ENCODE measurements around the gene UTS2R. TPM values are rescaled to one million over a fixed set of nuclear protein-coding genes. Genes with fewer than 3 reads are reported as not detected.
A peak's percentile ranks its signal among the peaks of the same experiment; 100 is the strongest.

UTS2R gene
- total RNA-seq, 1 experiment from 2014 or later = not detected

DNA sequence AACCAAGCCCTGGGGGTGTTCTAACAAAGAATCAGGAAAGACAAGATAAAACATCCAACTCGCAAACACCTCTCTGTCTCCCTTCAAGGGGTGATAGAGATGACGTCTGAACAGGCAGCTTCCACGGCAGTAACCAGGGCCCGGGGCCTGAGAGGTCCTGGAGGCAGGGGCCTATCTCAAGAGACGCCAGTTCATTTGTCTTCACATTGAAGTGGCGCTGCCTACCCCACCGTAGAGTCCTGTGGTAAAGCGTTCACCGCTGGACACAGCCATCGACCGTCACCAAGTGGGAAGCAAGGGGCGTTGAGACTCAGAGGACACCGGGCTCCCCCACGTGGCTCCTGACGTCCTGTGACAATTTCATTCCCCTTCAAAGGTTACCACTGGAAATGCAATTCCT lies 21.4 kb downstream of the UTS2R start:
- CTCF ChIA-PET = interaction anchor here (0.6 kb wide), 1 partner anchor 374 kb away, joined by 4 read pairs; no protein-coding TSS in a partner anchor
- BruUV-seq (replicated peaks) = no TSS peak
- no peak for DNase-seq (ENCODE audit: unreplicated experiment)
- no peaks in the 10 kb centered on the region for H3K9me3 Mint-ChIP-seq (ENCODE audit: unreplicated experiment)
- TF ChIP-seq, protein P1, sequence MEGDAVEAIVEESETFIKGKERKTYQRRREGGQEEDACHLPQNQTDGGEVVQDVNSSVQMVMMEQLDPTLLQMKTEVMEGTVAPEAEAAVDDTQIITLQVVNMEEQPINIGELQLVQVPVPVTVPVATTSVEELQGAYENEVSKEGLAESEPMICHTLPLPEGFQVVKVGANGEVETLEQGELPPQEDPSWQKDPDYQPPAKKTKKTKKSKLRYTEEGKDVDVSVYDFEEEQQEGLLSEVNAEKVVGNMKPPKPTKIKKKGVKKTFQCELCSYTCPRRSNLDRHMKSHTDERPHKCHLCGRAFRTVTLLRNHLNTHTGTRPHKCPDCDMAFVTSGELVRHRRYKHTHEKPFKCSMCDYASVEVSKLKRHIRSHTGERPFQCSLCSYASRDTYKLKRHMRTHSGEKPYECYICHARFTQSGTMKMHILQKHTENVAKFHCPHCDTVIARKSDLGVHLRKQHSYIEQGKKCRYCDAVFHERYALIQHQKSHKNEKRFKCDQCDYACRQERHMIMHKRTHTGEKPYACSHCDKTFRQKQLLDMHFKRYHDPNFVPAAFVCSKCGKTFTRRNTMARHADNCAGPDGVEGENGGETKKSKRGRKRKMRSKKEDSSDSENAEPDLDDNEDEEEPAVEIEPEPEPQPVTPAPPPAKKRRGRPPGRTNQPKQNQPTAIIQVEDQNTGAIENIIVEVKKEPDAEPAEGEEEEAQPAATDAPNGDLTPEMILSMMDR (IDR thresholded peaks at IDR 0.05; ENCODE audit: unreplicated experiment) = no peak
- intact Hi-C loops (cut with micrococcal nuclease) = no loop called here
- no peaks in the 10 kb centered on the region for H3K36me3 Mint-ChIP-seq (ENCODE audit: insufficient read depth, unreplicated experiment)
- peaks cover 4% of the 10 kb centered on the region for H3K27me3 Mint-ChIP-seq (ENCODE audit: insufficient read depth, unreplicated experiment)
- H3K4me3 Mint-ChIP-seq (ENCODE audit: unreplicated experiment) = no peak overlapping the region
- H3K27ac Mint-ChIP-seq (ENCODE audit: low read depth, unreplicated experiment) = no peak overlapping the region
- POLR2A ChIA-PET = no interaction called here
- H3K4me1 Mint-ChIP-seq (ENCODE audit: insufficient read depth, unreplicated experiment) = peaks cover 18% of the 10 kb centered on the region

DNA sequence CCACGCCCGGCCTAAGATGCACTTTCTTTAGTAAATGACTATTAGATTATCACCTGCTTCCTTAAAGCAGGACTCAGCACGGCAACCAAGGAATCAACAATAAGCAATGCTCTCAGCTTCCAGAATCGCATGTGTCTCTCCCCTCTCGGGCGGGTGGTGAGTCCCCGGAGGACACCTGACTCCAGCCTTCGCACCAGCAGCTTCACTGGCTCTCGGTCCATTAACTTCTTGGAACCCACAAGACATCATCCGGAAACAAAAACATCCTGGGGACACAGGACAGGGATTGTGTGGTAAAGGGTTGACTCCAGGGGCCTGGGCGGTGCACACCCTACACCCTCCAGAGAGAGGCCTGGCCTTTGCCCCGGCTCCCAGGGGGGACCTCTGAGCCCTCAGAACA lies 22.7 kb downstream of the UTS2R start:
- Mint-ChIP-seq H3K27me3 (ENCODE audit: insufficient read depth, unreplicated experiment) (no peaks in the 10 kb centered on the region), H3K9me3 (ENCODE audit: unreplicated experiment) (no peaks in the 10 kb centered on the region), H3K27ac (ENCODE audit: low read depth, unreplicated experiment) (no peak overlapping the region), H3K36me3 (ENCODE audit: insufficient read depth, unreplicated experiment) (no peaks in the 10 kb centered on the region), H3K4me1 (ENCODE audit: insufficient read depth, unreplicated experiment) (peaks cover 21% of the 10 kb centered on the region), H3K4me3 (ENCODE audit: unreplicated experiment) (no peak overlapping the region)
- ChIA-PET POLR2A (interaction anchor here (0.6 to 0.8 kb wide), 2 partner anchors 28 to 331 kb away, joined by 3 to 4 read pairs; no protein-coding TSS in a partner anchor), CTCF (interaction anchor here (1.5 kb wide), 1 partner anchor 10 kb away, joined by 7 read pairs; no protein-coding TSS in a partner anchor)
- TF ChIP-seq, protein P1 (IDR thresholded peaks at IDR 0.05; ENCODE audit: unreplicated experiment) = no peak
- no TSS peak for BruUV-seq (replicated peaks)
- no peak for DNase-seq (ENCODE audit: unreplicated experiment)
- intact Hi-C loops (cut with micrococcal nuclease) = no loop called here

DNA sequence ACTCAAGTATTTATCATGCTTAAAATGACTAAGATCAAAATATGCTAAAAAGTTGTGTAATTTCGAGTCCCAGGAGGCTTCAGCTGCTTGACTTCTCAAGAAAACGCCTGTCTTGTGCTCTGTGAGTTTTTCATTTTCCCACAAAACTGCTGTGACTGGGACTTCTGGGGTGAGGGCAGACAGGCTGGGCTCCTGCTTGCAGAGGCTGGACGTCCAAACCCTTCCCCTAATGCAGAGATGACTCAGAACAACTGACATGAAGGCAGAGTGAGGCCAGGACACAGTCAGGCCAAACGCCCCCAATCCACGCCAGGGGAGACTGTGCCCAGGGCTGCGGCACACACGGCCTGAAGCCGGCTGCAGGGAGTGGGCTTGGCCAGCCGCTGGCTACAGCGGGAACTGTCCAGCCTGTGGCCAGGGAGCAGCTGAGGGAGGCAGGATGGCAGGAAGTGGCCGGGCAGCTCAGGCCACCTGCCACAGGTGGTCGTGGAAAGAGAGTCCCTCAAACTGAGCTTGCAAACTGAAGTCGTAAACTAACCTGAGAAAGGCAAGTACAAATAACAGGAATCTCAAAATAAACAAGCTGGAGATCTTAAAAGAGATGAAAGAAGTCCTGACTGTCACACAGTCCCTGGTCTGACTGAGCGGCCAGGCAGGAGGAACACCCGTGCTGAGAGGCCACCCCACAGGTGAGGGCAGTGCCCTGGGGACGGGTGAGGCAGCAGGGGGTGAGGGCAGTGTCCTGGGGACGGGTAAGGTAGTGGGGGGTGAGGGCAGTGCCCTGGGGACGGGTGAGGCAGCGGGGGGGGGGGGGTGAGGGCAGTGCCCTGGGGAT lies 25.3 kb downstream of the UTS2R start:
- peak; percentile 54 for DNase-seq (ENCODE audit: unreplicated experiment)
- TF ChIP-seq, protein P1 (IDR thresholded peaks at IDR 0.05; ENCODE audit: unreplicated experiment) = no peak
- Mint-ChIP-seq H3K27me3 (ENCODE audit: insufficient read depth, unreplicated experiment) (no peaks in the 10 kb centered on the region), H3K4me3 (ENCODE audit: unreplicated experiment) (no peak overlapping the region), H3K4me1 (ENCODE audit: insufficient read depth, unreplicated experiment) (peaks cover 21% of the 10 kb centered on the region), H3K27ac (ENCODE audit: low read depth, unreplicated experiment) (no peak overlapping the region), H3K9me3 (ENCODE audit: unreplicated experiment) (no peaks in the 10 kb centered on the region), H3K36me3 (ENCODE audit: insufficient read depth, unreplicated experiment) (peaks cover 13% of the 10 kb centered on the region)
- ChIA-PET CTCF (no interaction called here), POLR2A (interaction anchor here (0.6 to 1.0 kb wide), 4 partner anchors 11 to 128 kb away, joined by 3 to 4 read pairs (median 4); no protein-coding TSS in a partner anchor)
- BruUV-seq (replicated peaks) = no TSS peak
- intact Hi-C loops (cut with micrococcal nuclease) = no loop called here

DNA sequence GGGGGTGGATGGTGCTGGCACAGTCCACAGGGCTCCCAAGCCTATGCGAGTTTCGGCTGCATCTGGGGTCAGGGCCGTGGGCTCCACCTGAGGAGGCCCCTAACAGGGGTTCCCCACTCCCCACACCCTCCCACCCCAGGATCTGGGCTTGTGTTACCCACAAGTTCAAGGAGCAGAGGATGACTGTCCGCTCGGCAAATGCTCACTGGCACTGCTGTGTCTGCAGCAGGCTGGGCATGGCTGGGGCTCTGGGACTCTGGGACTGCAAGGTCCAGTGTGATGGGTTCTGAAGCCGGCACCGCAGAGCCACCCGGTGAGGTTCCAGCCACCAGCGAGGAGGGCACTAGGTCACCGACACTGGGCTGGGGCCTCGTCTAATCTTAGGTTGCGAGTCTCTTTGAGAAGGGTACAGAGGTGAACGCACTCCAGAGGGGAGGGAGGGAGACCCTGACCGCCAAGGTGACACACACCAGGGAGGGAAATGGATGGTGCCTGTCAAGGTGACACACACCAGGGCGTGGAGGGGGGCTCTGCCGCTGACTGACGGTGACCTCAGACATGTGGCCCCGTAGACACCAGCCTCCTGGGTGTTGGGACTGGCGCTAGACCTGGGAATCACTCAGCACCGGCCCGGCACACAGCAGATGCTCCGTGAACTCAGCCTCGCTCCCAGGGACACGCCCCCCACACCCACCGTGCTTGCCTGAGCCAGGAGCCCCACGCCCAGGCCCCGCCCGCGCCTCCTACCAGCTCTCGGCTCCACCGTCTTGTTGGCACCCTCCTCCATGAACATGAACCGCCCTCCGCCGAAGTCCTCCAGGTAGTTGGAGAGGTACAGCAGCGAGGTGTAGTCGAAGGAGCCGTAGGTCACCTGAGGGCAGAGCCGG lies 26.1 kb downstream of the UTS2R start:
- ChIA-PET POLR2A (interaction anchor here (0.9 to 1.0 kb wide), 2 partner anchors 20 to 31 kb away, joined by 3 to 4 read pairs; no protein-coding TSS in a partner anchor), CTCF (no interaction called here)
- Mint-ChIP-seq H3K27ac (ENCODE audit: low read depth, unreplicated experiment) (no peak overlapping the region), H3K4me1 (ENCODE audit: insufficient read depth, unreplicated experiment) (peaks cover 21% of the 10 kb centered on the region), H3K36me3 (ENCODE audit: insufficient read depth, unreplicated experiment) (peaks cover 21% of the 10 kb centered on the region), H3K9me3 (ENCODE audit: unreplicated experiment) (no peaks in the 10 kb centered on the region), H3K4me3 (ENCODE audit: unreplicated experiment) (no peak overlapping the region), H3K27me3 (ENCODE audit: insufficient read depth, unreplicated experiment) (no peaks in the 10 kb centered on the region)
- TF ChIP-seq, protein P1 (IDR thresholded peaks at IDR 0.05; ENCODE audit: unreplicated experiment) = no peak
- intact Hi-C loops (cut with micrococcal nuclease) = no loop called here
- no peak for DNase-seq (ENCODE audit: unreplicated experiment)
- BruUV-seq (replicated peaks) = no TSS peak
